ENCODE data around the gene SCFD1. TPM values are rescaled to one million over a fixed set of nuclear protein-coding genes. Genes with fewer than 3 reads are reported as not detected.

The SCFD1 gene
- total RNA-seq, 6 donors from 2014 or later = 26.1 to 132 (median 66.2) TPM

DNA sequence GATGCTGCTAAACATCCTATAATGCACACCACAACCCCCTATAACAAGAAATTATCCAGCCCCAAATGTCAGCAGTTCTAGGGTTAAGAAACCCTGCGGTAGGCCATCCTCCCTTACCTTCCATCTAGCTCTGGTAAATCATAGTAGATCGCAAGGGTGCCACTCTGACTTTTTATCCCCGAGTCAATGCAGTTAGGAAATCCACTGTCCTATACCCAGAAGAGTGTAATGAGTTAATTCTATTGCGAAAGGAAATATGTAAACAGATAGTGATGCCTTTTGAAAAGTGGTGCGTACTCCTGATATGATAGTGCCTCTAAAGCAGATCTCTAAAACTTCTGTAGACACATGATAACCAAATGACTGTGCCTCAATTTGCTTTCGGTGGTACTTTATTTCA is 29.8 kb downstream of the SCFD1 start:
- H3K36me3 ChIP-seq = peaks cover 12 to 84% (median 35%) of the 10 kb centered on the region in 4 donors
- H3K4me3 ChIP-seq = no peak overlapping the region
- H3K9me3 ChIP-seq = no peaks in the 10 kb centered on the region
- H3K4me1 ChIP-seq = peaks cover 1 to 10% (median 6%) of the 10 kb centered on the region in 4 donors
- WGBS, 2 donors = 77 to 82% methylated on average over 6 of the region's 6 CpGs
- H3K27me3 ChIP-seq = no peaks in the 10 kb centered on the region
- H3K27ac ChIP-seq = no peak overlapping the region
- TF ChIP-seq, protein P1, sequence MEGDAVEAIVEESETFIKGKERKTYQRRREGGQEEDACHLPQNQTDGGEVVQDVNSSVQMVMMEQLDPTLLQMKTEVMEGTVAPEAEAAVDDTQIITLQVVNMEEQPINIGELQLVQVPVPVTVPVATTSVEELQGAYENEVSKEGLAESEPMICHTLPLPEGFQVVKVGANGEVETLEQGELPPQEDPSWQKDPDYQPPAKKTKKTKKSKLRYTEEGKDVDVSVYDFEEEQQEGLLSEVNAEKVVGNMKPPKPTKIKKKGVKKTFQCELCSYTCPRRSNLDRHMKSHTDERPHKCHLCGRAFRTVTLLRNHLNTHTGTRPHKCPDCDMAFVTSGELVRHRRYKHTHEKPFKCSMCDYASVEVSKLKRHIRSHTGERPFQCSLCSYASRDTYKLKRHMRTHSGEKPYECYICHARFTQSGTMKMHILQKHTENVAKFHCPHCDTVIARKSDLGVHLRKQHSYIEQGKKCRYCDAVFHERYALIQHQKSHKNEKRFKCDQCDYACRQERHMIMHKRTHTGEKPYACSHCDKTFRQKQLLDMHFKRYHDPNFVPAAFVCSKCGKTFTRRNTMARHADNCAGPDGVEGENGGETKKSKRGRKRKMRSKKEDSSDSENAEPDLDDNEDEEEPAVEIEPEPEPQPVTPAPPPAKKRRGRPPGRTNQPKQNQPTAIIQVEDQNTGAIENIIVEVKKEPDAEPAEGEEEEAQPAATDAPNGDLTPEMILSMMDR (IDR thresholded peaks at IDR 0.05) = no peak
- TF ChIP-seq POLR2AphosphoS5 (IDR thresholded peaks at IDR 0.05) (no peak), POLR2A (IDR thresholded peaks at IDR 0.05) (no peak), EP300 (IDR thresholded peaks at IDR 0.05) (no peak)
- ATAC-seq (ENCODE audit: low FRiP score in 2 of 2) (no peak), DNase-seq (no peak)

DNA sequence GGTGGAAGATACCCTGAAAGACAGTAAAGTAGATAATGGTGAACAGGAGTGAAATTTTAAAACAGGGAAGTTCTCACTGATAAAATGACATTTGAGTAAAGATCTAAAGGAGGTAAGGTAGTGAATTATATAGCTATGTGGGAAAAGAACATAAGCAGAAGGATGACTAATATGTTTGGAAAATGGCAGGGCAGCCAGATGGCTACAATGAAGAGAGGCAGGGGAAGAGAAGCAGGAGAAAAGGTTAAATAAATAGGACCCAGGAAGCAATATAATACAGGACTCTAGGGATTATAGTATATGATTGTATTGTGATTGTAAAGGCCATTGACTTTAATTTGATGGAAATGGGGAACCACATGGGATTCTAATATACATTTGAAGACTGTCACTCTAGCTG is 33.0 kb downstream of the SCFD1 start:
- Histone ChIP-seq H3K9me3 (no peaks in the 10 kb centered on the region), H3K27ac (peak overlapping the region in 1 of 4 donors; percentile 5), H3K36me3 (peaks cover 8 to 69% (median 38%) of the 10 kb centered on the region in 4 donors), H3K4me3 (no peak overlapping the region), H3K4me1 (peaks cover 4 to 10% (median 7%) of the 10 kb centered on the region in 4 donors), H3K27me3 (no peaks in the 10 kb centered on the region)
- TF ChIP-seq POLR2AphosphoS5 (IDR thresholded peaks at IDR 0.05) = no peak
- ATAC-seq (ENCODE audit: low FRiP score in 2 of 2) = no peak
- no peak for DNase-seq

DNA sequence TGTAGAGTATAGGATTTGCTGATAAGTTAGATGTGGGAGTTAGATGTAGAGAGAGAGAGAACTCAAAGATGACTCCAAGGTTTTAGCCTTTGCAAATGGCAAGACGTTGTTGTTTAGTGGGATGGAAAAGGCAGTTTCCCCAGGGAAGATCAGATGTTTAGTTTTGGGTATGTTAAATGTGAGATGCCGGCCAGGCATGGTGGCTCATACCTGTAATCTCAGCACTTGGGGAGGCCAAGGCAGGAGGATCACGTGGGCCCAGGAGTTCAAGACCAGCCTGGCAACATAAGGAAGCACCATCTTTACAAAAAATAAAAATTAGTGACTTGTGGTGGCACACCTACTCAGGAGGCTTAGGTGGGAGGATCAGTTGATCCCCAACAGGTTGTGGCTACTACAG is 33.5 kb downstream of the SCFD1 start:
- DNase-seq = no peak
- WGBS, 2 donors = 90 to 98% methylated on average over 3 of the region's 3 CpGs
- peaks cover 3 to 68% (median 37%) of the 10 kb centered on the region in 4 donors for H3K36me3 ChIP-seq
- peak overlapping the region in 1 of 4 donors; percentile 5 for H3K27ac ChIP-seq
- H3K4me1 ChIP-seq = peaks cover 4 to 10% (median 7%) of the 10 kb centered on the region in 4 donors
- no peak overlapping the region for H3K4me3 ChIP-seq
- TF ChIP-seq POLR2A (IDR thresholded peaks at IDR 0.05) = no peak
- no peak for TF ChIP-seq POLR2AphosphoS5 (IDR thresholded peaks at IDR 0.05)
- TF ChIP-seq, protein P1 (IDR thresholded peaks at IDR 0.05) = no peak
- no peak for TF ChIP-seq EP300 (IDR thresholded peaks at IDR 0.05)
- no peak for ATAC-seq (ENCODE audit: low FRiP score in 2 of 2)
- H3K27me3 ChIP-seq = no peaks in the 10 kb centered on the region
- H3K9me3 ChIP-seq = no peaks in the 10 kb centered on the region

DNA sequence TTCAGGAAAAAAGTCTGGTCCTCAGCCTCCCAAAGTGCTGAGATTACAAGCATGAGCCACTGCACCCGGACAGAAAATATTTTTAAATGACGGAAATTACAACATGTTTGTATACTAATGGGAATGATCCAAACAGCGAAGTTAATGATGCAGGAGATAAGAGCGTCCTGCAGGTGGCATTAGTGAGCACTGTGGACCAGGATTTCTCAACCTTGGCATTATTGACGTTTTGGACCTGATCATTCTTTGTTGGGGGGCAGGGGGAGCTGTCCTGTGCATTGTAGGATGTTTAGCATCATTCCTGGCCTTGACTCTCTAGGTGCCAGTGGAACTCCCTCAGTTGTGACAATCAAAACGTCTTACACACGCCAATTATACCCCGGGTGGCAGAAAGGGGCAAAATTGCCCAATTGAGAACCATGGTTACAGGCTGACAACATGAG is 34.1 kb downstream of the SCFD1 start:
- Histone ChIP-seq H3K36me3 (peaks cover 0 to 68% (median 34%) of the 10 kb centered on the region in 4 donors), H3K4me3 (no peak overlapping the region), H3K27me3 (no peaks in the 10 kb centered on the region), H3K9me3 (no peaks in the 10 kb centered on the region), H3K27ac (peak overlapping the region in 2 of 4 donors; percentile 5 to 13), H3K4me1 (peaks cover 4 to 10% (median 7%) of the 10 kb centered on the region in 4 donors)
- TF ChIP-seq POLR2AphosphoS5 (IDR thresholded peaks at IDR 0.05) = no peak
- TF ChIP-seq, protein P1 (IDR thresholded peaks at IDR 0.05) = peak; percentile 24 to 62 (median 56)
- WGBS, 2 donors = 52 to 58% methylated on average over 8 of the region's 8 CpGs
- DNase-seq = peak in 1 of 2 donors; percentile 21
- ATAC-seq (ENCODE audit: low FRiP score in 2 of 2) = peak; percentile 73 to 75

DNA sequence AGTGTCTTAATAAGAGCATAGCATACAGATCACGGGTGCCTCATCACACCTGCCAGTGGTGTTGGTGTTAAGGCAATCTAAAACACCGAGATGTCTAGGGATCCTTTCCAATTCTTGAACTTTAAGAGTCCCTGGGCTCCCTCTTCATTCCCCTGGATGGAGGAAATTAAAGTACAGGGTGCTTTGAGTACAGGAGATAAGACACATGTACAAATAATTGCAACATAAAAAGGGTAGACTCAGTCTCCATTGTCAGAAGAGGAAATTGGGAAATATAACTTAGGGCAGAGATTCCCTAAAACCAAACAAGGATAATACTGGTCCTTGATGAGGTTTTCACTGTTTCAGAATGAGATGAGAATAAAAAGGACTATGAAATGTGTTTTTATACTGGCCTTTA is 34.9 kb downstream of the SCFD1 start:
- Histone ChIP-seq H3K9me3 (no peaks in the 10 kb centered on the region), H3K27me3 (no peaks in the 10 kb centered on the region), H3K4me3 (no peak overlapping the region), H3K36me3 (peaks cover 0 to 67% (median 28%) of the 10 kb centered on the region in 4 donors), H3K4me1 (peaks cover 4 to 10% (median 7%) of the 10 kb centered on the region in 4 donors), H3K27ac (peak overlapping the region in 2 of 4 donors; percentile 4 to 13)
- ATAC-seq (ENCODE audit: low FRiP score in 2 of 2) (no peak), DNase-seq (no peak)
- 67 to 89% methylated on average over 2 of the region's 2 CpGs for WGBS, 2 donors
- TF ChIP-seq POLR2A (IDR thresholded peaks at IDR 0.05) = no peak
- no peak for TF ChIP-seq EP300 (IDR thresholded peaks at IDR 0.05)
- TF ChIP-seq POLR2AphosphoS5 (IDR thresholded peaks at IDR 0.05) = no peak
- TF ChIP-seq, protein P1 (IDR thresholded peaks at IDR 0.05) = no peak

All from upper lobe of left lung (tissue), 6 donors.